Sigmoid colon (tissue), 4 donors: ENCODE measurements around the gene MCTP1.

Experiments
- EP300 ChIP-seq, 4 donors: sonication (generic); formaldehyde crosslinking; IDR thresholded peaks; one replicate each; pipeline ENCODE4 v1.6.1; 2017; ENCODE audit warnings: antibody characterized with exemption in 4 of 4
- POLR2A ChIP-seq, 2 donors: fragments of 450-650 bp; IDR thresholded peaks; one replicate each; pipeline ENCODE4 v1.6.1; 2016; ENCODE audit warnings: antibody characterized with exemption in 2 of 2, mild to moderate bottlenecking in 2 of 2, moderate library complexity in 2 of 2
- POLR2AphosphoS5 ChIP-seq, 4 donors: sonication (generic); formaldehyde crosslinking; IDR thresholded peaks; one replicate each; pipeline ENCODE4 v1.6.1; 2017; ENCODE audit warnings: antibody characterized with exemption in 4 of 4
- TF ChIP-seq, protein P1 (sequence below), 4 experiments: fragments of 450-650 bp in 3 of 4; fragments of 200-600 bp in 1 of 4; IDR thresholded peaks; one replicate each; pipeline ENCODE4 v1.5.1; 2016 to 2019; ENCODE audit warnings: antibody characterized with exemption in 4 of 4, mild to moderate bottlenecking in 3 of 4, moderate library complexity in 2 of 4

- TF ChIP-seq, protein P1, sequence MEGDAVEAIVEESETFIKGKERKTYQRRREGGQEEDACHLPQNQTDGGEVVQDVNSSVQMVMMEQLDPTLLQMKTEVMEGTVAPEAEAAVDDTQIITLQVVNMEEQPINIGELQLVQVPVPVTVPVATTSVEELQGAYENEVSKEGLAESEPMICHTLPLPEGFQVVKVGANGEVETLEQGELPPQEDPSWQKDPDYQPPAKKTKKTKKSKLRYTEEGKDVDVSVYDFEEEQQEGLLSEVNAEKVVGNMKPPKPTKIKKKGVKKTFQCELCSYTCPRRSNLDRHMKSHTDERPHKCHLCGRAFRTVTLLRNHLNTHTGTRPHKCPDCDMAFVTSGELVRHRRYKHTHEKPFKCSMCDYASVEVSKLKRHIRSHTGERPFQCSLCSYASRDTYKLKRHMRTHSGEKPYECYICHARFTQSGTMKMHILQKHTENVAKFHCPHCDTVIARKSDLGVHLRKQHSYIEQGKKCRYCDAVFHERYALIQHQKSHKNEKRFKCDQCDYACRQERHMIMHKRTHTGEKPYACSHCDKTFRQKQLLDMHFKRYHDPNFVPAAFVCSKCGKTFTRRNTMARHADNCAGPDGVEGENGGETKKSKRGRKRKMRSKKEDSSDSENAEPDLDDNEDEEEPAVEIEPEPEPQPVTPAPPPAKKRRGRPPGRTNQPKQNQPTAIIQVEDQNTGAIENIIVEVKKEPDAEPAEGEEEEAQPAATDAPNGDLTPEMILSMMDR (IDR thresholded peaks at IDR 0.05), result no peak
- TF ChIP-seq EP300 (IDR thresholded peaks at IDR 0.05), result no peak
- TF ChIP-seq POLR2A (IDR thresholded peaks at IDR 0.05), result no peak
- no peak for TF ChIP-seq POLR2AphosphoS5 (IDR thresholded peaks at IDR 0.05)
Measured at GRCh38 chr5:95149387-95149786, 135.5 kb downstream of the MCTP1 start.
